Keratinocyte (primary cell): ENCODE data around the gene SIGLEC8. TPM values are rescaled to one million over a fixed set of nuclear protein-coding genes. Genes with fewer than 3 reads are reported as not detected.

Experiments used
- DNase-seq: peaks from one replicate; pipeline ENCODE4 v3.0.0-alpha.2; 2011; ENCODE audit warnings: low read depth, missing footprints, low spot score
- FAIRE-seq: peaks from 2 replicates; lab custom pipeline; 2011; peaks lifted over from hg19 to GRCh38; lab: Jason Lieb, UNC
- H2AFZ ChIP-seq: 2 replicates; pipeline ENCODE4 v1.6.0; 2012; ENCODE audit warnings: low read length, control low read depth, inconsistent platforms; ENCODE audit not compliant: control insufficient read depth
- H3K27ac ChIP-seq: 2 replicates; pipeline ENCODE4 v1.5.1; 2011; ENCODE audit warnings: low read length; ENCODE audit not compliant: control insufficient read depth, insufficient read depth
- H3K27me3 ChIP-seq: 3 replicates; pipeline ENCODE4 v1.6.0; 2011; ENCODE audit warnings: low read length; ENCODE audit not compliant: control insufficient read depth, insufficient read depth; ENCODE audit errors: extremely low read depth
- H3K36me3 ChIP-seq, 2 experiments: 2 replicates in 1 of 2; 3 replicates in 1 of 2; pipeline ENCODE4 v1.5.1; 2011; ENCODE audit warnings: low read length in 2 of 2, mild to moderate bottlenecking in 1 of 2; ENCODE audit not compliant: control insufficient read depth in 2 of 2, insufficient read depth in 2 of 2; ENCODE audit errors: extremely low read depth in 1 of 2
- H3K4me1 ChIP-seq: 3 replicates; pipeline ENCODE4 v1.5.1; 2011; ENCODE audit warnings: low read length; ENCODE audit not compliant: control insufficient read depth, insufficient read depth; ENCODE audit errors: extremely low read depth
- H3K4me2 ChIP-seq: 3 replicates; pipeline ENCODE4 v1.6.0; 2011; ENCODE audit warnings: low read depth, low read length; ENCODE audit not compliant: control insufficient read depth, insufficient read depth; ENCODE audit errors: extremely low read depth
- H3K4me3 ChIP-seq, 3 experiments: fragments of 200-600 bp in 1 of 3; sonication (generic) in 1 of 3; 2 replicates in 2 of 3; 3 replicates in 1 of 3; pipeline ENCODE4 v1.5.1; 2011 to 2016; ENCODE audit warnings: low read length in 3 of 3, mild to moderate bottlenecking in 3 of 3, control low read depth in 2 of 3, inconsistent platforms in 1 of 3, low read depth in 1 of 3, mixed read lengths in 1 of 3, mixed run types in 1 of 3, moderate library complexity in 1 of 3; ENCODE audit not compliant: control insufficient read depth in 2 of 3, insufficient read depth in 2 of 3; ENCODE audit errors: extremely low read depth in 1 of 3
- H3K79me2 ChIP-seq: 2 replicates; pipeline ENCODE4 v1.6.0; 2012; ENCODE audit warnings: low read length; ENCODE audit not compliant: control insufficient read depth, insufficient read depth
- H3K9ac ChIP-seq: 3 replicates; pipeline ENCODE4 v1.6.0; 2011; ENCODE audit warnings: low read length; ENCODE audit not compliant: control insufficient read depth, insufficient read depth; ENCODE audit errors: extremely low read depth
- H3K9me1 ChIP-seq: 3 replicates; pipeline ENCODE4 v1.6.0; 2011; ENCODE audit warnings: low read length; ENCODE audit not compliant: control insufficient read depth, insufficient read depth; ENCODE audit errors: extremely low read depth
- H3K9me3 ChIP-seq: 2 replicates; pipeline ENCODE4 v1.5.1; 2012; ENCODE audit warnings: low read depth, low read length; ENCODE audit not compliant: control insufficient read depth
- H4K20me1 ChIP-seq: 3 replicates; pipeline ENCODE4 v1.6.0; 2011; ENCODE audit warnings: low read length; ENCODE audit not compliant: control insufficient read depth, insufficient read depth; ENCODE audit errors: extremely low read depth
- EZH2 ChIP-seq: IDR thresholded peaks from one replicate; pipeline ENCODE4 v1.6.1; 2012; ENCODE audit warnings: inconsistent platforms, mild to moderate bottlenecking, low read length, moderate library complexity
- dilution Hi-C: fragments of 300-500 bp; cut with MboI; formaldehyde crosslinking; loops from one replicate; pipeline ENCODE4 v1.7.0; 2020; ENCODE audit warnings: low sequenced_read_pairs; ENCODE audit not compliant: extremely low pct_ligation_motif_present
- polyA plus RNA-seq, 5 experiments: library from polyadenylated mRNA; depleted of rRNA in 3 of 5; stranded (reverse) in 3 of 5; stranded (forward) in 1 of 5; unstranded in 1 of 5; fragments of >200 nt; gene quantifications; 1 replicate in 1 of 5; 2 replicates in 3 of 5; 3 replicates in 1 of 5; pipeline versions ENCODE4 v1.2.1 to v1.2.3, GENCODE V29; 2011 to 2012; ENCODE audit warnings: missing spikeins in 2 of 5, low read depth in 1 of 5, low replicate concordance in 1 of 5
- TF ChIP-seq, protein P1 (sequence below), 3 experiments: IDR thresholded peaks in 1 of 3; conservative IDR thresholded peaks in 1 of 3; optimal IDR thresholded peaks in 1 of 3; 2 replicates in 2 of 3; 3 replicates in 1 of 3; pipeline versions ENCODE3 to v1.5.1; 2011; ENCODE audit warnings: low read length in 3 of 3, mild to moderate bottlenecking in 3 of 3, moderate library complexity in 2 of 3, control low read depth in 1 of 3, inconsistent platforms in 1 of 3; ENCODE audit not compliant: insufficient read depth in 2 of 3; ENCODE audit errors: extremely low read depth in 1 of 3

The SIGLEC8 gene
- polyA plus RNA-seq, 1 donor (not counting 4 experiments of a cell fraction or from before 2014, with no cell fraction given) = not detected

GRCh38 chr19:51493776-51494175 lies 35.5 kb upstream of the SIGLEC8 start:
- H3K9ac ChIP-seq = no peak overlapping the region
- dilution Hi-C loops = no loop called here
- no peak overlapping the region for H2AFZ ChIP-seq
- H3K9me3 ChIP-seq = no peaks in the 10 kb centered on the region
- H3K79me2 ChIP-seq = no peaks in the 10 kb centered on the region
- no peak for DNase-seq
- no peaks in the 10 kb centered on the region for H3K4me1 ChIP-seq
- no peaks in the 10 kb centered on the region for H3K27me3 ChIP-seq
- no peak for FAIRE-seq
- no peaks in the 10 kb centered on the region for H3K36me3 ChIP-seq
- H3K4me3 ChIP-seq = no peak overlapping the region
- H3K4me2 ChIP-seq = no peak overlapping the region
- H3K27ac ChIP-seq = no peak overlapping the region
- no peaks in the 10 kb centered on the region for H3K9me1 ChIP-seq
- no peaks in the 10 kb centered on the region for H4K20me1 ChIP-seq
- TF ChIP-seq, protein P1, sequence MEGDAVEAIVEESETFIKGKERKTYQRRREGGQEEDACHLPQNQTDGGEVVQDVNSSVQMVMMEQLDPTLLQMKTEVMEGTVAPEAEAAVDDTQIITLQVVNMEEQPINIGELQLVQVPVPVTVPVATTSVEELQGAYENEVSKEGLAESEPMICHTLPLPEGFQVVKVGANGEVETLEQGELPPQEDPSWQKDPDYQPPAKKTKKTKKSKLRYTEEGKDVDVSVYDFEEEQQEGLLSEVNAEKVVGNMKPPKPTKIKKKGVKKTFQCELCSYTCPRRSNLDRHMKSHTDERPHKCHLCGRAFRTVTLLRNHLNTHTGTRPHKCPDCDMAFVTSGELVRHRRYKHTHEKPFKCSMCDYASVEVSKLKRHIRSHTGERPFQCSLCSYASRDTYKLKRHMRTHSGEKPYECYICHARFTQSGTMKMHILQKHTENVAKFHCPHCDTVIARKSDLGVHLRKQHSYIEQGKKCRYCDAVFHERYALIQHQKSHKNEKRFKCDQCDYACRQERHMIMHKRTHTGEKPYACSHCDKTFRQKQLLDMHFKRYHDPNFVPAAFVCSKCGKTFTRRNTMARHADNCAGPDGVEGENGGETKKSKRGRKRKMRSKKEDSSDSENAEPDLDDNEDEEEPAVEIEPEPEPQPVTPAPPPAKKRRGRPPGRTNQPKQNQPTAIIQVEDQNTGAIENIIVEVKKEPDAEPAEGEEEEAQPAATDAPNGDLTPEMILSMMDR (optimal IDR thresholded peaks at IDR 0.05 in 1 of 3, IDR thresholded peaks at IDR 0.05 in 1 of 3, conservative IDR thresholded peaks at IDR 0.05 in 1 of 3; ENCODE audit: extremely low read depth in 1 of 3, insufficient read depth in 2 of 3, low read length in 3 of 3) = no peak
- TF ChIP-seq EZH2 = no peak

DNA sequence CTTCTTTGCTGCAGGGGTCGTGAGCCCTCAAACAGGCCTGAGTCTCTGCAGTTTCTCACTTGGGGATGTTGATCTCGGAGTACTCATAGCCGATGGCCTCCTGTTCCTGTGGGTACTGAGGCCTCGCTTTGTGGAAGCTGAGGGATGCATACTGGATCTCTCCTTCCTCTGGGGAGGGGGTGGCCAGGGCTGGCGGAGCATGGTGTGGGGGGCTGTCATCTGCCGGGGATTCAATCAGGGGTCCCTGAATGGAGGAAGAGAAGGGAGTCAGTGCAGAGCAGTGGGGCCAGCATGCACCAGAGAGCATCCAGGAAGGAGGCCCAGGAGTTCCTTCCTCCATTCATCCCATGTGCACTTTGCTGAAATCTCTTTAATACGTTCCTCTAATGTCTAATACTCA lies 33.3 kb upstream of the SIGLEC8 start:
- Histone ChIP-seq H3K9me3 (no peaks in the 10 kb centered on the region), H3K9me1 (no peaks in the 10 kb centered on the region), H3K27ac (no peak overlapping the region), H3K4me3 (no peak overlapping the region), H3K4me1 (no peaks in the 10 kb centered on the region), H3K27me3 (no peaks in the 10 kb centered on the region), H4K20me1 (no peaks in the 10 kb centered on the region), H3K36me3 (no peaks in the 10 kb centered on the region), H3K4me2 (no peak overlapping the region), H2AFZ (no peak overlapping the region), H3K79me2 (no peaks in the 10 kb centered on the region), H3K9ac (no peak overlapping the region)
- dilution Hi-C loops = no loop called here
- DNase-seq = no peak
- no peak for TF ChIP-seq EZH2
- TF ChIP-seq, protein P1 (optimal IDR thresholded peaks at IDR 0.05 in 1 of 3, IDR thresholded peaks at IDR 0.05 in 1 of 3, conservative IDR thresholded peaks at IDR 0.05 in 1 of 3; ENCODE audit: extremely low read depth in 1 of 3, insufficient read depth in 2 of 3, low read length in 3 of 3) = no peak
- no peak for FAIRE-seq
